LoVo (cell line): ENCODE measurements around the gene MSANTD7.
A peak's percentile ranks its signal among the peaks of the same experiment; 100 is the strongest.
"Not testable (repeated sequence)": the region's sequence is repeated elsewhere in the genome, so short reads cannot be mapped to it uniquely, and the experiment has no call there.

Source experiments
- DNase-seq: peaks from one replicate; pipeline ENCODE4 v3.0.0-alpha.2; 2016; ENCODE audit warnings: low spot score

MSANTD7 gene

DNA sequence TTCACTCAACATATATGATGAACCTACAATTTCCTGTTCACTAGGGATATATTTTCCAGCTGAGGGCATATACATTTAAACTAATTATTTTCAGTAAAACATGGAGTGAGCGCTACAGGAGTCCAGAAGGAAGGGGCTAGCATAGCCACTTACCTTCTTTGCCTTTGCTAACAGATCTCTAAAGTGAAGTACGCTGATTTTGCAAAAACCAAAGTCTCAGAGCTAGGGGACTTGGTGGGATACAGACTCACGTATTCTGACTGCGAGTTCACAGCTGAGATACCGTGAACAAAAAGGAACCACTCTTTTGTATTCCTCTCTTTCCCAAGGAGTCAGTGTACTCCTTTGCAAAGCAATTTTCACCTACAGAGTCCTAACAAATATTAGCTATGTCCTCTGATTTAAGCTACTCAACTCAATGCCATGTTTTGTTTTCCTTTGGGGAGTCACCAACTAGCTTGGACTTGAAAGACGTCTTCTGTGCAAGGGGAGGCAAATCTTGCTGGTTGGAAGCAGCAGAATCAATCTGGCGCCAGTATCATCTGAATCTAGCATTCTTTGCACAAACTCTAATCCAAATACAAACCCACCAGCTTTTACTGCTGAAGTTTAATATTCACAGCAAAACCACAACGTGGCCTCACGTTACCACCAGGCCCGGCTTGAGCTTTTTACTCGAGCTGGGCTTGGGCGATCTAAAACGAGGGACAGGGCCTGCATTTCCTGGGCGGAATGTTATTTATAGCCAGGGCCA, 926 bp upstream of the MSANTD7 start:
- no peak for DNase-seq

DNA sequence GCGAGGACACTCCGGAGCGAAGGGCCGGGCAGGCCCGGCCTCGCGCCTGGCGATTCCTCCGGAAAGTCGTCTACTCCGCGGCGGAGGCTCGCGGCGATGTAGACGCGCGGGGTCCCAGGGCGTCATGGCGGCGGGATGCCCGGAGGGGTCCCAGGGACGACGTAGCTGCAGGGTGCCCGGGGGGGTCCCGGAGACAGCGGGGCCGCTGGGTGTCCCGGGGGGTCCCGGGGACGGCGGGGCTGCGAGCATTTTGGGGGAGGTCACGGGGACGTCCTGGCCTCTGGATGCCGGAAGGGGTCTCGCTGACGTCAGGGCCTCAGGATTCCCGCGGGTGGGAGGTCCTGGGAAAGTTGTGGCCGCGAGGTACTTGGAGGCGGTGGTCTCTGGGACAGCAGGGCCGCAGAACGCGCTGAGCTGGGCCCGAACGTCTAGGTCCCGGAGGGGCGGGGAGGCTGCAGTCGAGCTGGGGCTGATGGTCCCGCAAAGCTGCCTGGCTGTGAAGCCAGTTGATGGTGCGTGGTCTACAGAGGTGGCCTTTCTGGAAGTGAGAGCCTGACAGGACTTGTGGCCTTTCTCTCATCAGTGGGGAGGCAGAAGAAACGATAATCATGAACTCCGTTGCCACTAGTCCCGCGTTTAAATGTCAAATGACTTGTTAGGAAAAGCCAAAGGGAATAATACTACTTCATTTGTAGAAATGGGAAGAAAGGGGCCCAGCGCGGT, 637 bp downstream of the MSANTD7 start:
- DNase-seq = no peak

DNA sequence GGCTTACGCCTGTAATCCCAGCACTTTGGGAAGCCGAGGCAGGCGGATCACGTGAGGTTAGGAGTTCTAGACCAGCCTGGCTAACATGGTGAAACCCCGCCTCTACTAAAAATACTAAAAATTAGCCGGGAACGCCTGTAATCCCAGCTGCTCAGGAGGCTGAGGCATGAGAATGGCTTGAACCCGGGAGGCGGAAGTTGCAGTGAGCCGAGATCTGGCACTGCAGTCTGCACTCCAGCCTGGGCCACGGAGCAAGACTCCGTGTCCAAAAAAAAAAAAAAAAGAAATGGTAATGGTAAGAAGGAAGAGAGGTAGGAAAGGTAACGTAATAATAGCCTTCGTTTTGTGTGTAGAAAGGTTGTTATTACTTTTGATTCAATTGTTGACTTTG, 1.2 kb downstream of the MSANTD7 start:
- no peak for DNase-seq

DNA sequence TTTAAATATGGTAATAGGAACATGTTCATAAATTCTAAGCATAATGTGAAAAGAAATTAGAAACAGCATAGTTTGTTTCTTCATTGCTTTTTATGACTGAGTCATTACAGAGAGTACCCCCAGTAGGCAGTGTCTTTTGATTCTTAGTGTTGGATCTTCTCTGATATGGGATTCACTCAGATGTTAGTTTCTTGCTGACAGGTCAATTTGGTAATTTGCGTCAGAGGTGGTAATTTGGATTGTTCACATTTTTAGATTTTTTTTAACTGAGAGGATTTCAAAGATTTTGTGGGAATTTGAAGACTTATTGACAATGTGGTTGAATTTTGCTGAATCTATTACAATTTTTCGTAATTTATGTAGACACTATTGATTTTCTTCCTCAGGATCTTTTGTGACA, 2.1 kb downstream of the MSANTD7 start:
- no peak for DNase-seq

DNA sequence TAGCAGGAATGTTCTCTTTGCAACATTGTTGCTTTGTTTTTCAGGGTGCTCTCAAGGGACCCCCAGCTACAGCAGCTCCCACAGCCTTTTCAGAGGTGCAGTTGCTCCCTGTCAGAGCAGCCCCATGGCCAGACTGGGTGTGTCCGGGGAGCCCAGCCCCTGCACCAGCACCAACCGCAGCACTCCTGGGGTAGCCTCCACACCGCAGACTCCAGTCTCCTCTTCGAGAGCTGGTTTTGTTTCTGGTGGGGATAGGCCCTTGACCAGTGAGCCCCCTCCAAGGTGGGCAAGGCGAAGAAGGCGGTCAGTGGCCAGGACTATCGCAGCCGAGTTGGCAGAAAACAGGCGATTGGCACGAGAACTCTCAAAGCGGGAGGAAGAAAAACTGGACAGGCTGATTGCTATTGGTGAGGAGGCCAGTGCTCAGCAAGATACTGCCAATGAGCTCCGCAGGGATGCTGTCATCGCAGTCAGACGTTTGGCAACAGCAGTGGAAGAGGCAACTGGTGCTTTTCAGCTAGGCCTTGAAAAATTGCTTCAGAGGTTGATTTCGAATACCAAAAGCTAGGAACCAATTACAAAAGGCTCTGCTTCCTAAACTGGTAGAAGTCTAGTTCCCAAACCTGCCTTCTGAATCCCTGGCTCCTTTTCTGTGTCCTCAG, 5.4 kb downstream of the MSANTD7 start:
- no peak for DNase-seq

DNA sequence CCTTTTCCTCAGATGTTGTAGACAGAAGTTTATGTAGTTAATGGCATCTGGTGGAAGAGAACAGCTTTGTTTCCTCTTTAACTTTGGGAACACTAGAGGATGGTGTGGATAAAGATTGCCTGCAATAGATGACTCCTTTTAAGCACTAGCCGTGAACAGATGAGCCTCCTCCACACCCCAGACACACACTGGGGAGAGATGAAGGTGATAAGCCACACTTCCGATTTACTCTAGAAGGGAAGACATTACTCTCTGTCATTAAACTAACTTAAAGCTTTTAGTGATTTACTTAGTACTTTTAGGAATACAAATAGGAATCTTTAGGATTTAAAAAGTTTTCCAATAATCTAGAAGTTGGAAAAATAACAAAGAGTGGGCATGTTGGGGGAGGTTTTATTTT, 6.8 kb downstream of the MSANTD7 start:
- DNase-seq = no peak

DNA sequence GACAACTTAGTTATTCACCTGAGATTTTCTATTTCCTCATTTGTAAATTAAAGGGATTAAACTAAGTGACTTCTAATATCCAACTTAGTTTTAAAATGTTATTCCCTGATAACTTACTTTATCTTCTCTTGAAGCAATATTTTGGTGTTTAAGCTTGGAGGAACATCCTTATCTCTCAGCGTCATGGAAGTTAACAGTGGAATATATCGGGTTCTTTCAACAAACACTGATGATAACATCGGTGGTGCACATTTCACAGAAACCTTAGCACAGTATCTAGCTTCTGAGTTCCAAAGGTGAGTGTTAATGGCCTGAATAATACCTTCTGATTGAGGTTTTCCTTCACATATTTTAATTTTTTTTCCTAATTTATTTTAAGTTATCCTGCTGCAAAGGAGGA, 14.1 kb downstream of the MSANTD7 start:
- no peak for DNase-seq

DNA sequence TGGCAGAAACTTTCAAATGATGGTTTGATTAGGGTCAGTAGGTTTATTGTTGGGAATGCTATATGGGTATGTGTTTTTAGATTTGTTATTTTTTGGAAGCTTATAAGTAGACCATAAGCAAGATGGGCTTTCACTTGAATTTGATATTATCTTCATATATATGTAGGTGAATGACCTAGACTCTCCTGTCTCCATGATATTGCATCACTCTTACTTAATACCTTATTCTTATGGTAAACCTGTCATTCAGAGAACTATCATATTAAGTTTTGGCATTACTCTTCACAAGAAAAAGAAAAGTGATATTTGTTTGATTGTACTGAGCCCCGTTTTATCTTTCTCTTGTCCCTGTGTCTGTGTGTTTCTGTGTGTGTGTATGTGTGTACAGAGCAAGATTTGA, 17.3 kb downstream of the MSANTD7 start:
- no peak for DNase-seq

DNA sequence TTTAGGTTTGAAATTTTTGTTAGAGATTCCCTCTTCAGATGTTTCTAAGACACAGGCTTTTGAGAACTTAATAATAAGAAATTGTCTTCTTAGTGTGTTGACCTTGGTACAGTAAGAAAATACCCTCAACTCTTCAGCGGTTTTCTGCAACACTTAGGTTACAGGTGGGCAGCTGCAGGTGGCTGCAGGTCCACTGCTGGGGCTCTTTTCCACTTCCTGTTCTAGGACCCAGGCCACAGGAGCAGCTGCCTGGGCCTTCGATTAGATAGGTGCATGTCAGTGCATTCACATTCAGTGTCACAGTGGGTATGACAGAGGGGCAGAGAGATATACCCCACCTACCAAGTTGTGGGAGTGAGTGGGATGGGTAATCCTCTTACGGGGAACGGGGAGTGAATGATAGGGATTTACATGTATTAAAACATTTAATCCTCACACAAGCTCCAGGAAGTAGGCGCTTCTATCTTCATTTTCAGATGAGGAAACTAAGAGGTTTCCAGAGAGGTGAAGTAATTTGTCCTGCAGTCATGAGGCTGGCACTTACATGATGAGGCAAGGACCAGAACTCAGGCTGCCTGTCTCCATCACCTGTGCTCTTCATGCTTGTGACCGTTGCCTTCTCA, 20.3 kb downstream of the MSANTD7 start:
- DNase-seq = no peak

DNA sequence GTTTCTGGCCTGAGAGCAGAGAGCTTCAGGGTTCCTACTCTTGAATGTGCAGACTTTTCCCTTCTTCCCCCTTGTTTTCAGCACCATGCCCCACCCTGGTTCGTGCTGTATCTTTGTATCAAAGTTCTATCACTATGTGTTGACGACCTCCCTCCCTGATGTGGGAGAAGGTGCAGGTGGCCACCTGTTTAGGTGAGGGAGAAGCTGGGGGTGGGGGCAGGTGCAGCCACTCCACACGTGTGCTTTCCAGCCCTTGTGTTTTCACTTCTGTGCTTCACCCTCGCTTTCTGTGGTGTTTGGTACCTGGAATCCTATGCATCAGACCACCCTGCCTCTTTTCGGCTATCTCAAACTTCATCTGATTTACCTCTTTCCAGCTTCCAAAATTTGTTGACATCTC, 20.9 kb downstream of the MSANTD7 start:
- DNase-seq = no peak

DNA sequence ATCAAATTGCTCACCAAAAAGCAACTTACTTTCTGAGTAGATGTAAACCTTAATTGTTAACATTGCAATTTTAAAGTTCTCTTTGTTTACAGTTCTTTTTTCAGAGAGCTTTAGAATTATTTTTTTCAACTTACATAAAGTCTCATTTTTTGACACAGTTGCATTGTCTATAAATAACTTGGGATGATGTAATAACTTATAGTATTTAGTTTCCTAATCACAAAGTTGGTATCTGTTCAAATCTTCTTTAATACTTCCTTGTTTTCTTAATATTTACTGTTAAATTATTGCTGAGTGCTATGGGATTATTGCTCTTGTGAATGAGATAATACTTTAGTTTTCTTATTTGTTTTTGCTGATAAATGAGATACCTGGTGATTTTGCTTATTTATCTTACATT, 21.7 kb downstream of the MSANTD7 start:
- no peak for DNase-seq

DNA sequence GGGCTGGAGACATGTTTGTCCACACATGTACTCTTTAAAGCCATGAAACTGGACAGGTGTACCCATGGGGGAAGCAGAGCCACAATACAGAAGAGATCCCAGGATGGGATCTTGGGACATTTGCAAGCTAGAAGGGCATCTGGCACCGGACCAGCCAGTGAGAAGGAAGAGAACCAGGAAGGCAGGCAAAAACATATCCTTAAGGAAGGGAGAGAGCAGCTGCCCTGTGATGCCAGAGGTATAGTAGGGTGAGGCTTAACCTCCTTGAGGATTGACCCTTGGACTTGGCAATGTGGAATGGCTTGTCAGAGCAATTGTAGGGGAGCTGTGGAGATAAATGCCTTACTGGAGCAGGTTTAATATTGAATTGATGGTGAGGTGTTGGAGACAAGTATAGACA, 22.7 kb downstream of the MSANTD7 start:
- DNase-seq = peak; percentile 19

DNA sequence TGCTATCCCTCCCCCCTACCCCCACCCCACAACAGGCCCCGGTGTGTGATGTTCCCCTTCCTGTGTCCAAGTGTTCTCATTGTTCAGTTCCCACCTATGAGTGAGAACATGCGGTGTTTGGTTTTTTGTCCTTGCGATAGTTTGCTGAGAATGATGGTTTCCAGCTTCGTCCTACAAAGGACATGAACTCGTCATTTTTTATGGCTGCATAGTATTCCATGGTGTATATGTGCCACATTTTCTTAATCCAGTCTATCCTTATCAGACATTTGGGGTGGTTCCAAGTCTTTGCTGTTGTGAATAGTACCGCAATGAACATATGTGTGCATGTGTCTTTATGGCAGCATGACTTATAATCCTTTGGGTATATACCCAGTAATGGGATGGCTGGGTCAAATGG, 26.4 kb downstream of the MSANTD7 start:
- DNase-seq = not testable (repeated sequence)

DNA sequence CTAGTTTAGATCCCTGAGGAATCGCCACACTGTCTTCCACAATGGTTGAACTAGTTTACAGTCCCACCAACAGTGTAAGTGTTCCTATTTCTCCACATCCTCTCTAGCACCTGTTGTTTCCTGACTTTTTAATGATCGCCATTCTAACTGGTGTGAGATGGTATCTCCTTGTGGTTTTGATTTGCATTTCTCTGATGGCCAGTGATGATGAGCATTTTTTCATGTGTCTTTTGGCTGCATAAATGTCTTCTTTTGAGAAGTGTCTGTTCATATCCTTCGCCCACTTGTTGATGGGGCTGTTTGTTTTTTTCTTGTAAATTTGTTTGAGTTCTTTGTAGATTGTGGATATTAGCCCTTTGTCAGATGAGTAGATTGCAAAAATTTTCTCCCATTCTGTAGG, 26.8 kb downstream of the MSANTD7 start:
- not testable (repeated sequence) for DNase-seq

DNA sequence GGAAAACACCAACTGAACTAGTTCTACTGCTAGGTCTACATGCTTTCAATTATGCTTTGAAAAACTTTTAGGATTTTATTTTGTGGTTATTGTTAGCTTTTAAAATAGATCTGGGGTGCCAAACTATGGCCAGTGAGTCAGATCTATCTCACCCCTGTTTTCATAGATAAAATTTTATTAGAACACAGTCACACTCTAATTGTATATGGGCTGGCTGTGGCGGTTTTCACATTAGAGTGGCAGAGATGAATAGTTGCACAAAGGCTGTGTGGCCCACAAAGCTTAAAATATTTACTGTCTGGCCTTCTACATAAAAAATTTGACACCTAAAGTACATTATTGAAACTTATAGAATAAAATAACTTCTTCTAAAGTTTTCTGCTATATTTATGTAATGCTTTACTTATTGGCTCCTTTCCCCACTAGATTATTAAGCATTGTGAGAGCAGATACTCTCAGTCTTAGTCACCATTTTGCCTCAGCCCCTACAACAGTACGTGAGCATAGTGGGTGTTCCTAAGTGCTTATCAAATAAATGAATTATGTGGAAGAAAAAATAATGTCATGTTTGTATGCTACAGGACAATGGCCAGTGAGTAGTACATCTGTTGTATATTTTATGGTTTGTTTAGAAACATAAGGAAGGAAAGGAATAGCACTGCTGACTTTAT, 35.1 kb downstream of the MSANTD7 start:
- DNase-seq = no peak

DNA sequence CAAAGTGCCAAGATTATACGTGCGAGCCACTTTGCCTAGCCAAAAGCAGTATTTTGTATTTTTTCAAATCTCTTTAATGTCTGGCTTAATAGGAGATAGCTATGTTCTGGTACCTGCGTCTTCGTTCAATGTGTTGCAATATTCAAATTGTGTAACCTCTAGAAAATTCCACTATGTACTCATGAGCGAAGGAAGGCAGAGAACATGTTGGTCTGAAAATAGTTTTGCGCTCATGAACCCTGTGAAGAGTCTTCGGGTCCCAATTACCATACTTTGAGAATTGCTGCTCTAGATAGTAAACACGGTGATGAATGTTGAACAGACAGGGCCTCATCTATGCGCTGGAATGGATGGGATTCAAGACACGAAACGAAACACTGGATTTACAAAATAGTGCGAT, 37.8 kb downstream of the MSANTD7 start:
- no peak for DNase-seq

DNA sequence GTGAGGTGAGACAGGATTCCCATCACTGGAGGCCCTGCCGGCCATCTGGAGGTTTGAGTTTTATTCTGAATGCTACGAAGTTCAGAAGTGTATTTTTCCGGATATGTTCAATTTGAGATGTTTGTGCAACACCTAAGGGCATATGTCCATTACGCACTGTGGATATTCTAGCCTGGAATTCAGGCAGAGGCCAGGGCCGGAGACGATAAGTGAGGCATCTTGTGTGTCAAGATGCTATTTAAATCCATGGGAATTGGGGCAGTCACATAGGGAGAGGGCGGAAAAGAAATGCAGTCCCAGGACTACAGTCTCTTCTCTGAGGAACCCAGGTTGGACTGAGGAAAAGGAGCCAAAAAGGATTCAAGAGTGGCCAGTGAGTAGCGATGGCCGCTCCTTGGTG, 38.7 kb downstream of the MSANTD7 start:
- no peak for DNase-seq

DNA sequence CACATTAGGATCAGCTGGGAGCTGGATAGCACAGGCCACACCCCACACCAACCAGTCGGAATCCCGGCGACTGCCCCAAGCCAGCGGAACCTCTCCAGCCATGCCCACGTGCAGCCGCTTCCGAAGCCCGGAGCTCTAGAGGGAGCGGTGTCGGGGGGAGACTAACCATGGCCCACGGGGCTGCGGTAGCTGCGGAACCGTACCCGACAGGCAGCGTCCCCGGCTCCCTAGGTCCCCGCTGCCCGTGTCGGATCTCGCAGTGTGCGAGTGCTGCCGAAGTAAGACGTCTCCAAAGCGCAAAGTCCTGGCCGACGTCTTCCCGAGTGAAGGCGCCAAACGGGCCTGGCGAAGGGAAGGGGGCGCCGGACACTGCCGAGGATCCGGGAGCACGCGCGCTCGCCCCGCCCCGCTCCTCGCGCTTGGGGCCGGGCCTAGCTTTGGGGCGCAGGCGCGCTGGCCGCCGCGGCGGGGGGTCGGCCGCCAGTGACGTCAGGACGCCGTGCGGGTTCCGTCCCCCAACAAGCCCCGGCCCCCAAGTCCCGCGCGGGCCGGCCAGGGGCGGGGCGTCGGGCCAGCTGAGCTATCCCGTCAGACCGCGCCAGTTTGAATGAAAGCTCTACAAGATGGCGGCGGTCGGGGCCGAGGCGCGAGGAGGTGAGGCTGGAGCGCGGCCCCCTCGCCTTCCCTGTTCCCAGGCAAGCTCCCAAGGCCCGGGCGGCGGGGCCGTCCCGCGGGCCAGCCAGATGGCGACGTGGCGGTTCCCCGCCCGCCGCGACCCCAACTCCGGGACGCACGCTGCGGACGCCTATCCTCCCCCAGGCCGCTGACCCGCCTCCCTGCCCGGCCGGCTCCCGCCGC, 40.4 kb downstream of the MSANTD7 start, which contains the start of gene SUV39H2:
Gene SUV39H2 (plus strand): TSS at position 601 of the 858 bp plus-strand sequence. CDS start 23 bp downstream, at position 624.
- DNase-seq = peak; percentile 92

DNA sequence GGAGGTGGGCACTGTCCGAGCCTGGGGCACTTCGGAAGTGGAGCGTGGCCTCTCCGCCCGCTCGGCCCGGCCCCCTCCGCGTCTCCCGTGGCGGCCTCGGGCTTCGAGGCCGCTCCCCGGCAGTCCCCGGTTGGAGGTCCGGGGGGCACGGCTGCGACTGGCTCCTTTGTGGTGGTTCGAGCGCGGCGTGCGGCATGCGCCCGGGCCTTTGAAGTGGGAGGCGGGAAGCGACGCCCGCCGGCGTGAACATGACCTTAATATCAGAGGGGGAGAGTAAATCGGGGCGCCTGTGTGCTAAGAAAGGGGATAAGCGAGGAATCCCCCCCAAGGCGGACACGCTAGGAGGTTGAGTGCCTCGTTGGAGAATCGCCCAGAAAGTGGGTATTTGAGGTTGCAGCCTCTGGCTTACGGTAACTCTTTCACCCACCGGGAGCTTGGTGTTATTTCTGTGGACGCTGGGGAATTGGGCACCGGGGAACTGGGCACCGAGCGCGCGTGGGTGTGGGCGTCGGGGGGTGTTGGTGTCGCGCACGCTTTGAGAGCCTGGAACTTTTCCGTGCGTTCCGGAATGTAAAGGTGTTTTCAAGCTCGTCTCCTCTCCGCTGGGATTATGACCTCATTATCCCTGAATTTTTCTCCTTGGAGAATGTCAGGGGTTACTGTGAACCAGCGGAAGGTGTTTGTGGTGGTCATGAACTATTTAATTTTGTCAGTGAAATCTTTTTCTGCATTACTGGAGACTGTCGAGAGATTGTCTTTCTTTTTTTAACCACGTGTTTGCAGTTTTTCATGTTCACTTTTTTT, 41.2 kb downstream of the MSANTD7 start:
- no peak for DNase-seq

DNA sequence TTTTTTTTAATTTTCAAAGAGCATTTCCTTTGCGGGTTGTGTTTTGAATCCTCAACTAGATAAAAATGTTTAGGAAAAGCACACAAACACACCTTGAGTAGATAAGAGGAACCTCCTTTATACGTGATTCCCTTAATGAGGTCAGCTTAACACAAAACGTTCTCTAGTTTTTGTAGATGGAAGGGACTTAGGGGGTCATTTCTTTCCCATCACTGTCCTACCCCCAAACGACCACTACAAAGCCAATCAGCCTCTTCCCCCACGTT, 41.8 kb downstream of the MSANTD7 start:
- DNase-seq = no peak

DNA sequence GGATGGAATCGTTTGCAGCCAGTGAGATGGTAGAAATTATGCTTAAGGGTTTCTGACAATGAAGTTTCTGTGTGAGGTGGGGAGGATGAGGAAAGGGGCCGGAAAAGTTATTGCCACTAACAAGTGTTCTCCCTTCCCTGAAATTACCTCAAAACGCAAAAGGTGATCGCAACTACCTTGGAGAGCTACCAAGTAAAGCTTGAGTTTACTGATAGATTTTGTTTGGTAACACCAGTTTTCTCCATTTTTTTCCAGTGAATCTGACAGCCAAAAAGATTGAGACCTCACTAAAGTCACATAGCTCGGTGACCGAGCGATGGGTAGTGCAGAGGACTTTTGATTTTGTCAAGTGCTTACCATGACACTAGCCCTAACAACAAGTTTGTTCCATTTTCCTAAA, 42.1 kb downstream of the MSANTD7 start:
- no peak for DNase-seq
